Measurements from ENCODE around the gene TMEM101.
"Not testable (repeated sequence)": the region's sequence is repeated elsewhere in the genome, so short reads cannot be mapped to it uniquely, and the experiment has no call there.

- not testable (repeated sequence) for TF ChIP-seq CTCF, POLR2A (IDR thresholded peaks at IDR 0.05)
Observed at GRCh38 chr17:43972444-43973212, 42.1 kb downstream of the TMEM101 start.
